GDM1 (cell line): Measurements from ENCODE around the gene SRRM5.
"Not testable (repeated sequence)": the region's sequence is repeated elsewhere in the genome, so short reads cannot be mapped to it uniquely, and the experiment has no call there.

Experiments
- DNase-seq: peaks from one replicate; lab custom pipeline; 2025; lab: John Stamatoyannopoulos, UW

SRRM5 gene

GRCh38 chr19:43591904-43592772 lies 19.8 kb upstream of the SRRM5 start:
- no peak for DNase-seq

GRCh38 chr19:43592800-43593350 lies 19.0 kb upstream of the SRRM5 start:
- no peak for DNase-seq

- DNase-seq, result no peak
Observed at GRCh38 chr19:43594081-43594697, 17.7 kb upstream of the SRRM5 start.

- DNase-seq, result peak; percentile 71
Observed at GRCh38 chr19:43594710-43595604, 16.9 kb upstream of the SRRM5 start.

DNA sequence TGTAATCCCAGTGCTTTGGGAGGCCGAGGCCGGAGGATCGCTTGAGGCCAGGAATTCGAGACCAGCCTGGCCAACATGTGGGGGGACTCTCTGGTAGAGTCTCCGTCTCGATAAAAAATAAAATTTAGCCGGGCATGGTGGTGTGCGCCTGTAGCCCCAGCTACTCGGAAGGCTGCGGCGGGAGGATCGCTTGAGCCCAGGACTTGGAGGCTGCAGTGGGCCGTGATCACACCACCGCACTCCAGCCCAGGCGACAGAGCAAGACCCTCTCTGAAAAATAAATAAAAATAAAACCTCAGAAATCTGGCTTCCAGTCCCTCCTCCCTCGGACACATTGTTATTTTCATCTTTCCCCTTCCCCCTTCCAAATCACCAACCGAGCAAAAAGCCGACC lies 16.3 kb upstream of the SRRM5 start:
- no peak for DNase-seq

DNA sequence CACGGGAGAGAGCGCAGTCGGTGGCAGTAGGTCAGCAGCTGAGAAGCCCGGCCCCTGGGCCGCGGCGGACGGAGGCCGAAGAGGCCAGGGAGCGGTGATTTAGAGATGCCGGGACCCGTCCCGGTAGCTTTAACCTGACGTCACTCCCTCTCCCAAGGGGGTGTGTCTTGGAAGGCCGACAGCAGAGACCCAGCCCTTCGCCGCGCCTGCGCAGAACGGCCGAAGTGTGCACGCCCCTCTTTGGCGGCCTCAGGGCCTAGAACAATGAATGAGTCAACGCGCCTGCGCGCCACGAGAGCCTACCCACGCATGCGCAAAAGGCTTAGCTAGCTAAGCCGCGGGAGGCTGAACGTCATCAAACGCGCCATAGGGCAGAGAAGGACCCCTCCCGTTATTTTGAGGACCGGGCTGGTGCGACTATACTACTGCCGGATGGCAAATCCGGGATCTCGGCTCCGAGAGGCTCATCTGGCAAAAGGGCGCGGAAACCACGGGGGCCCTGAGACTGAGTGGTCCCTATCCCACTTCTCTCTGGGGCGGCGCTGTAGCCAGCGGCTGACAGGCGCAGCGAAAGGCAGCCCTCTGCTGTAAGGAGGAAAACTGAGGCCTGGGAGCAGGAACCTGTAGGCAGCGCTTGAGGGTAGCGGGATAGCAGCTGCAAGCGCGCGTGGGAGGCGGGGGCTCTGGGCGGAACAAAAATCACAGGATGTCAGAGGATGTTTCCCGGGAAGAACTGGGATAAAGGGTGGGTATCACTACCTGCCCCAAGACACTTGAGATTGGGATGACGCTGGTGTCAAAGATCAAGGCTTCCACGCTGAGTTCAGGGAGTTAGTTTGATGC lies 15.7 kb upstream of the SRRM5 start, which contains the start of the genes IRGQ and ZNF576:
IRGQ (minus strand) TSS at position 136 of the 843 bp plus-strand sequence. CDS start 796 bp downstream, outside the sequence.
ZNF576 (plus strand) TSS at position 597 of the 843 bp plus-strand sequence. CDS start 514 bp downstream, outside the sequence.
- DNase-seq, result peak; percentile 99

DNA sequence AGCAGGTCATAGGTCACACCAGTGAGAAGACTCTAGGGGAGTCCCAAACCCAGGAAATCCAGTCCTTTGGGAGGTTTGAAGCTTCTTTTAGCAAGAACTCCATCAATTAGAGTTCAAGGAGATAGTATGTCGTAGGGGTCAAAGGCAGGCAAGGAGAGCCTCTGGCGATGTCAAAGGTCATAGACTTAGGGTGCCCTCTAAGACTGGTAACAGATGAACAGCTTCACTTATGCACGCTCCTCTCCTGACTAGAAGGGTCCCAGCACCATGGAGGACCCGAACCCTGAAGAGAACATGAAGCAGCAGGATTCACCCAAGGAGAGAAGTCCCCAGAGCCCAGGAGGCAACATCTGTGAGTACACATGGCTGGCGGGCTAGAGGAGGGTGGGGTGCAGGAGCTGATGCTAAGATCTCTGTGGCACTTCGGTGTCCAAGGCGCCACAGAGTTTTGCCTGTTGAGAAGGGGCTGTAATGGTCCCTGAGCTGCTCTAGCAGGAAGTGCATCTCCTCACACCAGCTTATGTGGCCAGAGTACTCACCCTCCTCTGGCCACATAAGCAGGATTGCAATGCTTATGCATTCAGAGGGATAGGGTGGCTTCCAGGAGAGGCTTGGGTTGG lies 14.9 kb upstream of the SRRM5 start:
- DNase-seq, result no peak

- no peak for DNase-seq
Observed at GRCh38 chr19:43597876-43598275, 14.0 kb upstream of the SRRM5 start.

DNA sequence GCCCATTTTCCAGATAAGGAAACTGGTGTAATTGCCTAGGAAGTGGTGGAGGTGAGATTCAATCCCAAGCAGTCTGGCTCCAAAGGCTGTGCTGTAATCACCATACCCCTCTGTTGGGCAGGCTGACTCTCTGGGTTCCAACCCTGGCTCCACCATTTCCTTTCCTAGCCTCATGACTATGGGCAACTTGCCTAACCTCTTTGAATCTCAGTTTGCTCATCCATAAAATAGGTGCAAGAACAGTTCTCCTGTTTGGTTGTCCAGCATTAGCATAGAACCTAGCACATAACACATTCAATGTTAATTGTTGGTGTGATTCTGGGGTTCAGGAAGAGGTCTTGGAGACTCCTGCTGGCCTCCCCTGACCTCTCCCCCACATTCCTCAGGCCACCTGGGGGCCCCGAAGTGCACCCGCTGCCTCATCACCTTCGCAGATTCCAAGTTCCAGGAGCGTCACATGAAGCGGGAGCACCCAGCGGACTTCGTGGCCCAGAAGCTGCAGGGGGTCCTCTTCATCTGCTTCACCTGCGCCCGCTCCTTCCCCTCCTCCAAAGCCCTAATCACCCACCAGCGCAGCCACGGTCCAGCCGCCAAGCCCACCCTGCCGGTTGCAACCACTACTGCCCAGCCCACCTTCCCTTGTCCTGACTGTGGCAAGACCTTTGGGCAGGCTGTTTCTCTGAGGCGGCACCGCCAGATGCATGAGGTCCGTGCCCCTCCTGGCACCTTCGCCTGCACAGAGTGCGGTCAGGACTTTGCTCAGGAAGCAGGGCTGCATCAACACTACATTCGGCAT lies 13.2 kb upstream of the SRRM5 start:
- no peak for DNase-seq

- DNase-seq, result no peak
Observed at GRCh38 chr19:43599635-43600295, 12.1 kb upstream of the SRRM5 start.

GRCh38 chr19:43600326-43600725 lies 11.6 kb upstream of the SRRM5 start:
- not testable (repeated sequence) for DNase-seq

DNA sequence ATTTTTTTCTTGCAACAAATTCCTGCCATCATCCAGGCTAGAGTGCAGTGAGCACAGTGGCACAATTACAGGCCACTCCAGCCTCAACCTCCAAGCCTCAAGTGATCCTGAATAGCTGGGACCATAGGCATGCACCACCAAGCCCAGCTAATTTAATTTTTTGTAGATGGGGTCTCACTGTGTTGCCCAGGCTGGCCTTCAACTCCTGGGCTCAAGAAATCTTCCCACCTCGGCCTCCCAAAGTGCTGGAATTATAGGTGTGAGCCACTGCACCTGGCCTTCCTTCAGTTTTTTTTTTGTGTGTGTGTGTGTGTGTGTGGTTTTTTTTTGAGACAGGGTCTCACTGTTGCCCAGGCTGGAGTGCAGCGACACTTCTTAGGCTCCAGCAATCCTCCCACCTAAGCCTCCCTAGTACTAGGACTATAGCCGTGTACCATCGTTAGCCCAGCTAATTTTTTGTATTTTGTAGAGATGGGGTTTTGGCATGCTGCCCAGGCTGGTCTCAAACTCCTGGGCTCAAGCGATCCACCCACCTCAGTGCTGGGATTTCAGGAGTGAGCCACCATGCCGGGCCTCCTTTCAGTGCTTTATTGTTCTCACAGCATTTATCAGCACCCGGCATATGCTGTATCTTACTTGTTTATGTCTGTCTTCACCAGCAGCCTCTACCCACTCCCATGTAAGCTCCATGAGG lies 5.9 kb upstream of the SRRM5 start:
- DNase-seq, result no peak

- DNase-seq, result no peak
Observed at GRCh38 chr19:43606569-43607229, 5.2 kb upstream of the SRRM5 start.

GRCh38 chr19:43607238-43608205 lies 4.4 kb upstream of the SRRM5 start:
- DNase-seq, result no peak

DNA sequence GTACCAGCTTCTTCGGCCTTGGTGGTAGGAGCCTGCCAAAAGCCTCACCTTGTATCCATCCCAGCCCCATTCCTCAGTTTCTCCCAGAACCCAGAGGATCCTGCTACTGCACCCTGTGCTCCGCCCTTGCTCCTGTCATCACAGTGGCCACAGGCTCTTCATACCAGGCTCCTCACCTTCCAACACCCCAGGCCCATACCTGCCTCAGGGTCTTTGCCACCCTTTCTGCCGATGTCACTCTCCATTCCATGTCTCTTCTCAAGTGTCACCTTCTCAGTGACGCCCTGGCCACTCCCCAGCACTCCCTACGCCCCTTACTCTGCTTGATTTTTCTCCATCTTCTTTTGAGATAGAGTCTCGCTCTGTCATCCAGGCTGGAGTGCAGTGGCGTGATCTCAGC lies 2.0 kb upstream of the SRRM5 start:
- no peak for DNase-seq

- no peak for DNase-seq
Observed at GRCh38 chr19:43610493-43610892, 1.4 kb upstream of the SRRM5 start.

DNA sequence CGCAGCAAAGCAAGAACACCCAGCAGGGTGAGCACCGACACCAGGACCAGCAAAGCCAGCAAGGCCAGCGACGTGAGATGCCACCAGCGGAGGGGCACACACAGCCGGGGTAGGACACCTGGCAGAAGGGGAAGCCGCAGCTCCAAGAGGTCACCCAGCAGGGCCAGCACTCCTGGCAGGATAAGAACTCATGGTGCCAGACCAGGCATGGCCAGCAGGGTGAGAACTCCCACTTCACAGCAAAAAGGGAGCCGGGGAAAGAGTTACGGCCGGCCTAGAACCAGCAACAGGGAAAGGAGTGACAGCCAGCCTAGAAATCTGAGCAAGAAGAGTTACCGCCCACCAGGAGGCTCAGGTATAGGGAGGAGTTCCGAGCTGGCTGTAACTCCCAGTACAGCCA lies 486 bp downstream of the SRRM5 start:
- DNase-seq, result no peak
